HepG2 (cell line): ENCODE measurements around the gene ESRP2. TPM values are rescaled to one million over a fixed set of nuclear protein-coding genes. Genes with fewer than 3 reads are reported as not detected.

Experiments used
- ATRX ChIP-seq: sonication (generic); formaldehyde crosslinking; IDR thresholded peaks from 2 replicates; pipeline ENCODE4 v1.4.0; 2020; ENCODE audit warnings: missing genetic modification reagents, borderline replicate concordance
- CBFB ChIP-seq: sonication (generic); formaldehyde crosslinking; IDR thresholded peaks from 2 replicates; pipeline ENCODE4 v1.4.0; 2020; ENCODE audit warnings: missing genetic modification reagents
- CEBPG ChIP-seq: IDR thresholded peaks from 2 replicates; pipeline ENCODE4 v1.6.1; 2016
- CENPX ChIP-seq: sonication (generic); formaldehyde crosslinking; IDR thresholded peaks from 2 replicates; pipeline ENCODE4 v1.9.0; 2021; ENCODE audit warnings: mild to moderate bottlenecking, missing genetic modification reagents, moderate library complexity
- HNF4G ChIP-seq, 2 experiments: sonication (generic) in 1 of 2; formaldehyde crosslinking in 1 of 2; IDR thresholded peaks; 2 replicates each; pipeline versions ENCODE4 v1.4.0 to v1.6.1; 2011 to 2020; ENCODE audit warnings: borderline replicate concordance in 2 of 2, low read depth in 2 of 2, mild to moderate bottlenecking in 2 of 2, low read length in 1 of 2, missing genetic modification reagents in 1 of 2, moderate library complexity in 1 of 2
- HNRNPUL1 ChIP-seq: fragments of 200-400 bp; formaldehyde crosslinking; IDR thresholded peaks from 2 replicates; pipeline ENCODE4 v1.6.1; 2017; ENCODE audit warnings: low read depth, mild to moderate bottlenecking, low read length, moderate library complexity
- ISX ChIP-seq: sonication (generic); formaldehyde crosslinking; conservative IDR thresholded peaks from 2 replicates; pipeline ENCODE4 v1.5.0; 2020; ENCODE audit warnings: missing genetic modification reagents
- MED1 ChIP-seq: sonication (generic); formaldehyde crosslinking; IDR thresholded peaks from 2 replicates; pipeline ENCODE4 v1.4.0; 2020; ENCODE audit warnings: missing genetic modification reagents
- NFIB ChIP-seq: sonication (generic); formaldehyde crosslinking; IDR thresholded peaks from 2 replicates; pipeline ENCODE4 v1.9.0; 2021; ENCODE audit warnings: missing genetic modification reagents, mild to moderate bottlenecking, borderline replicate concordance
- NFYB ChIP-seq: sonication (generic); formaldehyde crosslinking; IDR thresholded peaks from 2 replicates; pipeline ENCODE4 v1.4.0; 2020; ENCODE audit warnings: missing genetic modification reagents
- REXO4 ChIP-seq: sonication (generic); formaldehyde crosslinking; IDR thresholded peaks from 2 replicates; pipeline ENCODE4 v1.8.0; 2022; ENCODE audit warnings: missing genetic modification reagents, mild to moderate bottlenecking, borderline replicate concordance
- ZNF7 ChIP-seq: IDR thresholded peaks from 2 replicates; pipeline ENCODE4 v1.6.1; 2016; ENCODE audit warnings: missing biosample characterization, missing genetic modification reagents
- ZNF878 ChIP-seq: sonication (generic); formaldehyde crosslinking; IDR thresholded peaks from 2 replicates; pipeline ENCODE4 v1.8.1; 2023; ENCODE audit warnings: mild to moderate bottlenecking, missing genetic modification reagents, moderate library complexity
- polyA plus RNA-seq, 8 experiments: library from polyadenylated mRNA; depleted of rRNA in 3 of 8; stranded (reverse) in 7 of 8; unstranded in 1 of 8; fragments of >200 nt; fragmentation: Illumina TruSeq in 4 of 8; extraction: Trizol in 4 of 8; gene quantifications; 2 replicates each; pipeline versions ENCODE4 v1.2.1 to v1.2.3, GENCODE V29; 2011 to 2016; ENCODE audit warnings: low read depth in 4 of 8, missing spikeins in 1 of 8, mixed read lengths in 1 of 8; ENCODE audit not compliant: insufficient read depth in 1 of 8
- total RNA-seq, 5 experiments: library from RNA; depleted of rRNA; stranded (reverse); fragments of >200 nt; fragmentation: Illumina TruSeq; extraction: Trizol; gene quantifications; 2 replicates each; pipeline ENCODE4 v1.2.3, GENCODE V29; 2016; ENCODE audit warnings: low read depth in 1 of 5
- TF ChIP-seq, protein P1 (sequence below): sonication (generic); formaldehyde crosslinking; IDR thresholded peaks from 2 replicates; pipeline ENCODE4 v1.5.0; 2020; ENCODE audit warnings: mild to moderate bottlenecking, missing genetic modification reagents, borderline replicate concordance
- TF ChIP-seq, protein P2 (sequence below), 2 experiments: sonication (generic) in 1 of 2; formaldehyde crosslinking in 1 of 2; IDR thresholded peaks; 2 replicates each; pipeline versions ENCODE4 v1.4.0 to v1.6.1; 2018 to 2020; ENCODE audit warnings: missing genetic modification reagents in 2 of 2, borderline replicate concordance in 1 of 2, low read depth in 1 of 2, mild to moderate bottlenecking in 1 of 2, missing biosample characterization in 1 of 2
- TF ChIP-seq, protein P3 (sequence below): sonication (generic); formaldehyde crosslinking; IDR thresholded peaks from 2 replicates; pipeline ENCODE4 v1.5.1; 2020; ENCODE audit warnings: missing genetic modification reagents, mild to moderate bottlenecking, borderline replicate concordance
- TF ChIP-seq, protein P4 (sequence below): sonication (generic); formaldehyde crosslinking; IDR thresholded peaks from 2 replicates; pipeline ENCODE4 v1.4.0; 2020; ENCODE audit warnings: missing genetic modification reagents, borderline replicate concordance

ESRP2 gene
- total and polyA plus RNA-seq, 2 of the 13 experiments (the other 11 are each of a cell fraction or from before 2014, with no cell fraction given), result 21.1 to 32.4 TPM

DNA sequence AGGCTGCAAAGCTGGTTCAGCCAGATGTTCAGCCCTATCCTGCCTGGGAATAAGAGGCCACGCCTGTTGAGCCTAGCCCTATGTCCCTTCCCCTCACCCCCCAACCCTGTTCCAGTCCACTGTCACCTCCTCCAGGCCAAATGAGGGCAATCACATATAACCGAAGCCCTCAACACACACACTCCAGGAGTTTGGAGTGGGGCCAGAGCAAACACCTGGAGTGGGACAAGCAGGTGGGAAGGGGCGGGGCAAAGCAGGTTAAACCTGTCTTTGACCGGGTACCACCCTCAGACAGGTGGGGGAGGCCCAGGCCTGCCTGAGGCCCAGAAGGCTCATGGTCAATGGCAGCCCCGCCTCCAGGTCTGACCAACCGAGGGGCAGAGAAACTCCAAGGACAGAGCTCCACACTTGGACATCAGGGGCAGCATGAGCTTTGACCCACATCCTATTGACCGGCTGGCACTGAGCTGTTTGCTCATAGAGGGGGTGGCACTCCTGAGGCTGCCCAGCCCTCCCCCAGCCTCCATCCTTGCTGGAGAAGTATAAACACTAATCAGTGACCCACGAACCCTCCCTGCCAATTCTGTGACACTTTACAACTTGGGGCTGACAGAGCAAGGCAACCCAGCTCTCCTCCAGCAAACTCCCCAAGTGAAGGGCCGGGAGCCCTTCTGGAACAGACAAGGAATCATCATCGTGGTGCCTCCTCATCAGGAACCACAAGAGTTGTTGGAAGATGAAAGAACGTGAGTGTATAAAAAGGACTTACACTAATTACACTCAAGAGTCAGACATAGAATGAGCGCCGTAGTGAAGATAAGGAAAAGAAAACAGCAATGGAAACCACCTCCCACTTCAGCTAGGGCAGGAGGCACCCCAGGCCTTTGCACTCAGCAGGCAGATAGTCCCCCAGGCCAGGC lies 1.5 kb downstream of the ESRP2 start (continued):
- TF ChIP-seq, protein P1, sequence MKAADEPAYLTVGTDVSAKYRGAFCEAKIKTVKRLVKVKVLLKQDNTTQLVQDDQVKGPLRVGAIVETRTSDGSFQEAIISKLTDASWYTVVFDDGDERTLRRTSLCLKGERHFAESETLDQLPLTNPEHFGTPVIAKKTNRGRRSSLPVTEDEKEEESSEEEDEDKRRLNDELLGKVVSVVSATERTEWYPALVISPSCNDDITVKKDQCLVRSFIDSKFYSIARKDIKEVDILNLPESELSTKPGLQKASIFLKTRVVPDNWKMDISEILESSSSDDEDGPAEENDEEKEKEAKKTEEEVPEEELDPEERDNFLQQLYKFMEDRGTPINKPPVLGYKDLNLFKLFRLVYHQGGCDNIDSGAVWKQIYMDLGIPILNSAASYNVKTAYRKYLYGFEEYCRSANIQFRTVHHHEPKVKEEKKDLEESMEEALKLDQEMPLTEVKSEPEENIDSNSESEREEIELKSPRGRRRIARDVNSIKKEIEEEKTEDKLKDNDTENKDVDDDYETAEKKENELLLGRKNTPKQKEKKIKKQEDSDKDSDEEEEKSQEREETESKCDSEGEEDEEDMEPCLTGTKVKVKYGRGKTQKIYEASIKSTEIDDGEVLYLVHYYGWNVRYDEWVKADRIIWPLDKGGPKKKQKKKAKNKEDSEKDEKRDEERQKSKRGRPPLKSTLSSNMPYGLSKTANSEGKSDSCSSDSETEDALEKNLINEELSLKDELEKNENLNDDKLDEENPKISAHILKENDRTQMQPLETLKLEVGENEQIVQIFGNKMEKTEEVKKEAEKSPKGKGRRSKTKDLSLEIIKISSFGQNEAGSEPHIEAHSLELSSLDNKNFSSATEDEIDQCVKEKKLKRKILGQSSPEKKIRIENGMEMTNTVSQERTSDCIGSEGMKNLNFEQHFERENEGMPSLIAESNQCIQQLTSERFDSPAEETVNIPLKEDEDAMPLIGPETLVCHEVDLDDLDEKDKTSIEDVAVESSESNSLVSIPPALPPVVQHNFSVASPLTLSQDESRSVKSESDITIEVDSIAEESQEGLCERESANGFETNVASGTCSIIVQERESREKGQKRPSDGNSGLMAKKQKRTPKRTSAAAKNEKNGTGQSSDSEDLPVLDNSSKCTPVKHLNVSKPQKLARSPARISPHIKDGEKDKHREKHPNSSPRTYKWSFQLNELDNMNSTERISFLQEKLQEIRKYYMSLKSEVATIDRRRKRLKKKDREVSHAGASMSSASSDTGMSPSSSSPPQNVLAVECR, result peak; percentile 73
- no peak for TF ChIP-seq HNRNPUL1
- TF ChIP-seq, protein P2, sequence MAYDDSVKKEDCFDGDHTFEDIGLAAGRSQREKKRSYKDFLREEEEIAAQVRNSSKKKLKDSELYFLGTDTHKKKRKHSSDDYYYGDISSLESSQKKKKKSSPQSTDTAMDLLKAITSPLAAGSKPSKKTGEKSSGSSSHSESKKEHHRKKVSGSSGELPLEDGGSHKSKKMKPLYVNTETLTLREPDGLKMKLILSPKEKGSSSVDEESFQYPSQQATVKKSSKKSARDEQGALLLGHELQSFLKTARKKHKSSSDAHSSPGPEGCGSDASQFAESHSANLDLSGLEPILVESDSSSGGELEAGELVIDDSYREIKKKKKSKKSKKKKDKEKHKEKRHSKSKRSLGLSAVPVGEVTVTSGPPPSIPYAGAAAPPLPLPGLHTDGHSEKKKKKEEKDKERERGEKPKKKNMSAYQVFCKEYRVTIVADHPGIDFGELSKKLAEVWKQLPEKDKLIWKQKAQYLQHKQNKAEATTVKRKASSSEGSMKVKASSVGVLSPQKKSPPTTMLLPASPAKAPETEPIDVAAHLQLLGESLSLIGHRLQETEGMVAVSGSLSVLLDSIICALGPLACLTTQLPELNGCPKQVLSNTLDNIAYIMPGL (CRISPR knock-in tag; IDR thresholded peaks at IDR 0.05; ENCODE audit: borderline replicate concordance in 1 of 2, low read depth in 1 of 2), result no peak; a peak in 2 of 4 replicates
- no peak; the same call in 1 of the 2 replicates for TF ChIP-seq REXO4
- TF ChIP-seq, protein P3, sequence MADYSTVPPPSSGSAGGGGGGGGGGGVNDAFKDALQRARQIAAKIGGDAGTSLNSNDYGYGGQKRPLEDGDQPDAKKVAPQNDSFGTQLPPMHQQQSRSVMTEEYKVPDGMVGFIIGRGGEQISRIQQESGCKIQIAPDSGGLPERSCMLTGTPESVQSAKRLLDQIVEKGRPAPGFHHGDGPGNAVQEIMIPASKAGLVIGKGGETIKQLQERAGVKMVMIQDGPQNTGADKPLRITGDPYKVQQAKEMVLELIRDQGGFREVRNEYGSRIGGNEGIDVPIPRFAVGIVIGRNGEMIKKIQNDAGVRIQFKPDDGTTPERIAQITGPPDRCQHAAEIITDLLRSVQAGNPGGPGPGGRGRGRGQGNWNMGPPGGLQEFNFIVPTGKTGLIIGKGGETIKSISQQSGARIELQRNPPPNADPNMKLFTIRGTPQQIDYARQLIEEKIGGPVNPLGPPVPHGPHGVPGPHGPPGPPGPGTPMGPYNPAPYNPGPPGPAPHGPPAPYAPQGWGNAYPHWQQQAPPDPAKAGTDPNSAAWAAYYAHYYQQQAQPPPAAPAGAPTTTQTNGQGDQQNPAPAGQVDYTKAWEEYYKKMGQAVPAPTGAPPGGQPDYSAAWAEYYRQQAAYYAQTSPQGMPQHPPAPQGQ (CRISPR knock-in tag), result no peak
- TF ChIP-seq, protein P4, sequence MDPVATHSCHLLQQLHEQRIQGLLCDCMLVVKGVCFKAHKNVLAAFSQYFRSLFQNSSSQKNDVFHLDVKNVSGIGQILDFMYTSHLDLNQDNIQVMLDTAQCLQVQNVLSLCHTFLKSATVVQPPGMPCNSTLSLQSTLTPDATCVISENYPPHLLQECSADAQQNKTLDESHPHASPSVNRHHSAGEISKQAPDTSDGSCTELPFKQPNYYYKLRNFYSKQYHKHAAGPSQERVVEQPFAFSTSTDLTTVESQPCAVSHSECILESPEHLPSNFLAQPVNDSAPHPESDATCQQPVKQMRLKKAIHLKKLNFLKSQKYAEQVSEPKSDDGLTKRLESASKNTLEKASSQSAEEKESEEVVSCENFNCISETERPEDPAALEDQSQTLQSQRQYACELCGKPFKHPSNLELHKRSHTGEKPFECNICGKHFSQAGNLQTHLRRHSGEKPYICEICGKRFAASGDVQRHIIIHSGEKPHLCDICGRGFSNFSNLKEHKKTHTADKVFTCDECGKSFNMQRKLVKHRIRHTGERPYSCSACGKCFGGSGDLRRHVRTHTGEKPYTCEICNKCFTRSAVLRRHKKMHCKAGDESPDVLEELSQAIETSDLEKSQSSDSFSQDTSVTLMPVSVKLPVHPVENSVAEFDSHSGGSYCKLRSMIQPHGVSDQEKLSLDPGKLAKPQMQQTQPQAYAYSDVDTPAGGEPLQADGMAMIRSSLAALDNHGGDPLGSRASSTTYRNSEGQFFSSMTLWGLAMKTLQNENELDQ, result no peak
- peak; percentile 54; the same call in 1 of the 2 replicates for TF ChIP-seq HNF4G (IDR thresholded peaks at IDR 0.05; ENCODE audit: borderline replicate concordance, low read depth, low read length)
- TF ChIP-seq HNF4G (CRISPR knock-in tag; IDR thresholded peaks at IDR 0.05; ENCODE audit: borderline replicate concordance, low read depth), result no peak
- no peak for TF ChIP-seq CENPX (CRISPR knock-in tag)
- peak; percentile 21; the same call in 1 of the 2 replicates for TF ChIP-seq CEBPG (CRISPR knock-in tag)
- TF ChIP-seq ZNF878 (CRISPR knock-in tag), result peak; percentile 37; the same call in 1 of the 2 replicates
- no peak for TF ChIP-seq ATRX (CRISPR knock-in tag)
- TF ChIP-seq CBFB (CRISPR knock-in tag), result peak; percentile 74; the same call in 1 of the 2 replicates
- TF ChIP-seq NFYB (CRISPR knock-in tag), result peak; percentile 42; the same call in 1 of the 2 replicates
- TF ChIP-seq ZNF7, result no peak
- no peak for TF ChIP-seq NFIB (CRISPR knock-in tag)
- no peak for TF ChIP-seq ISX (CRISPR knock-in tag)
- peak; percentile 78 for TF ChIP-seq MED1
